GM19468 (cell line): Measurements from ENCODE around the gene SMIM44.
"Not testable (repeated sequence)": the region's sequence is repeated elsewhere in the genome, so short reads cannot be mapped to it uniquely, and the experiment has no call there.

Experiments
- ATAC-seq: cut with Tn5 transposase; IDR thresholded peaks from one replicate; pipeline ENCODE4 v1.9.1; 2021; ENCODE audit warnings: mild to moderate bottlenecking, moderate library complexity, moderate number of reproducible peaks; ENCODE audit not compliant: unreplicated experiment; ENCODE audit errors: extremely low read depth

SMIM44 gene

GRCh38 chr19:3518659-3519058 lies 35.4 kb upstream of the SMIM44 start:
- ATAC-seq = no peak

GRCh38 chr19:3518255-3518654 lies 35.0 kb upstream of the SMIM44 start:
- ATAC-seq = no peak

GRCh38 chr19:3517638-3518037 lies 34.4 kb upstream of the SMIM44 start:
- no peak for ATAC-seq

- ATAC-seq = no peak
Observed at GRCh38 chr19:3516675-3517207, 33.5 kb upstream of the SMIM44 start.

DNA sequence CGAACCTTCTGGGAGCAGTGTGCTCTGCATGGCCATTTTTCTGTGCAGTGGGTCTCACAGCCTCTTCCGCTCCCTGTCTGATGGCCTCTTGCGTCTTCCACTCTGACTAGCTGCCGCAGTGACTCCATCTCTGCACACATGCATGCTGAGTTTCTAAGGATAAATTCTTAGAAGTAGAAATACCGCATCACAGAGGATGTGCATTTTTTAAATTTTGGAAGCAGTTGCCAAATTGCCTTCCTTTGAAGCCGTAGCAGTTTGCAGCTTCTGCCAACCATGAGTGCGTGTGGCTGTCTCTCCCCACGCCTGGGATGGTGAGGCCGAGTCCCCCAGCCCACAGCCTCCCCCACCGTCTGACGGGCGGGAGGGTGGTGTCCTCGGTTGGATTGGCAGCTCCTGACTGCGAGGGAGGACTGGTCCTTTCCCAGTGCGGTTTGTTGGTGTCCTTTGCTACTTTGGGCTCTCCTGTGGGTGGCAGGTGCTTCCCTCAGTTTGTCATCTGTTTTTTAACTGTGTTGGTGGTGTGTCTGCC lies 32.7 kb upstream of the SMIM44 start:
- ATAC-seq = no peak

GRCh38 chr19:3514930-3515329 lies 31.7 kb upstream of the SMIM44 start:
- no peak for ATAC-seq

GRCh38 chr19:3513229-3514140 lies 30.2 kb upstream of the SMIM44 start:
- ATAC-seq = no peak

GRCh38 chr19:3512562-3513228 lies 29.5 kb upstream of the SMIM44 start:
- ATAC-seq = no peak

DNA sequence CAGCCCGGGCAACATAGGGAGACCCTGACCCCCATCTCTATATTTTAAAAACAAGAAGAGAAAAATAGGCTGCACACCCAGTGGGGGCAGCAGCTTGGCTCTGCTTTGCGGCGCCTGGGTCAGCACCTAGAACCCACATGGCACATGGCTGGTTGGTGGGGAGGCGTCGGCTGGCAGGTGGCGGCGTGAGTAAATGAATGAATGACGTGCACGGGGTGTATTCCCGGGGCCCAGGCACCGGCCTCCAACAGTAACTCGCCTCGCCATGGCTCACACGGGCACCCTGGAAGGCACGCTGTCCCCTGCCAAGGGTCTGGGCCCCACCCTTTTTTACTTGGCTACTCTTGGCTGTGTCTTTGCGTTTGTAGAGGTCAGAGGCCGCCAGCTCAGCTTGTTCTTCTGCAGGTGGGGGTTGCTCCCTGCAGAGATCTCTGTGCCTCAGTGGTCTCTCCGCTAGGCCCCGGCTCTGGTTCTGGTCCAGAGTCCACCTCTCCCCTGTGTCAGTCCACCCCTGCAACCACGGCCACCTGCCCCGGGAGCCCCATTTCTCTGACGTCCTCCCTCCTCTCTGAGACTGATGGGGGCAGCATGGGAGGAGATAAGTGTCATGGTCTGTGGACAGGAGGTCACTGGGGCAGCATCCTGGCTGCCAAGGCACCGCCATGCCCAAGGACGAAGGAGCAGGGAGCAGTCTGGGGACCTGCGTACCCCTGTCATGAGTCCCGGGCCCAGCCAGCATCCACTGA lies 28.4 kb upstream of the SMIM44 start:
- ATAC-seq = no peak

- no peak for ATAC-seq
Observed at GRCh38 chr19:3510727-3511126, 27.5 kb upstream of the SMIM44 start.

- no peak for ATAC-seq
Observed at GRCh38 chr19:3509566-3509989, 26.3 kb upstream of the SMIM44 start.

- ATAC-seq = no peak
Observed at GRCh38 chr19:3508771-3509535, 25.7 kb upstream of the SMIM44 start.

DNA sequence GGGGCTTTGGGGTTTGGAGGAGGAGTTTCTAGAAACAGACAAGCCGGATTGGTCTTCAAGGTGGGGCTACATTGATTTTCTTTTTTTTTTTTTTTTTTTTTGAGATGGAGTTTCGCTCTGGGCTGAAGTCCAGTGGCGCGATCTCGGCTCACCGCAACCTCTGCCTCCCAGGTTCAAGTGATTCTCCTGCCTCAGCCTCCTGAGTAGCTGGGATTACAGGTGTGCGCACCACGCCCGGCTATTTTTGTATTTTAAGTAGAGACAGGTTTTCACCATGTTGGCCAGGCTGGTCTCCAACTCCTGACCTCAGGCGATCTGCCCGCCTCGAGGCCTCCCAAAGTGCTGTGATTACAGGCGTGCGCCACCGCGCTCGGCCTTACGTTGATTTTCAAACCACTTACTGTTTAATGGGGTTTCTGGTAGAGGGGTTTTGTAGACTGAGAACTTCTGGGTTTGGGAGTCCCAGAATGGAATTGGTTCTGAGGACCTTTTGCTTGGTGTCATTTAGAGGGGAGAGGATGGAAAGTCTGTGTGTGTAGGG lies 24.9 kb upstream of the SMIM44 start:
- ATAC-seq = not testable (repeated sequence)

DNA sequence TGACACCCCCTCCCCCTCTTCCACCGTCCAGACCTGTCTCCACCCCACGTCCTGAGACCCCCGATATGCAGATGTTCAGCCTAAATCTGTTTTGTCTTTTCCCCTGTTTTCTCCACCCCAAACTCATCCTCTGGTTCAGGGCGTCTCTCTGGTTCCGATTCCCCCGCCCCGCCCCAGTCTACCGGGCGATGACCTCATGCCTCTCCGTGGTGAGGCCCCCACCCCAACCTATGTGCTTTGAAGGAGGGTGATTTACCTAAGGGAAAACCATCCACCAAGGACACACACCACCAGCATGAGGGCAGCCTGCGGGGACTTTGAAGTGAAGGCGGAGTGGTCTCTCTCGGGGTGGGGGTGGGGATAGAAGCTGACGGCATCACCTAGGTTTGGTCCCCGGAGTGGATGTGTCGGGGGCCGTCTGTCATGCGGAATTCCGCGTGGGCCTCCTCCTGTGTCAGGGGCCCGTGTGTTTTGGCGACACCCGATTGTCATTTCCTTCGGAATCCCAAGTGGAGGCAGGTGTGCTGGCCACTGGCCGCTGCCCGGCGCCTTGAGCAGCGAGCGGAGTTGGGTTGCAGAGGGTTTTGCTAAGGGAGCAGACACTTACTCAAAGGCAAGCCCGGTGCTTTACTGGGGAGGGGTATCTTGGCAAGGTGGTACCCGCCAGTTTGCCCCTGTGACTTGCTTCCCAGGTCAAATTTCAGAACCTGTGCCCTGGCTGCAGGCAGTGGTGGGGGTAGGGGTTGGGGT lies 24.3 kb upstream of the SMIM44 start:
- ATAC-seq = no peak

GRCh38 chr19:3506384-3507340 lies 23.4 kb upstream of the SMIM44 start:
- ATAC-seq = no peak

DNA sequence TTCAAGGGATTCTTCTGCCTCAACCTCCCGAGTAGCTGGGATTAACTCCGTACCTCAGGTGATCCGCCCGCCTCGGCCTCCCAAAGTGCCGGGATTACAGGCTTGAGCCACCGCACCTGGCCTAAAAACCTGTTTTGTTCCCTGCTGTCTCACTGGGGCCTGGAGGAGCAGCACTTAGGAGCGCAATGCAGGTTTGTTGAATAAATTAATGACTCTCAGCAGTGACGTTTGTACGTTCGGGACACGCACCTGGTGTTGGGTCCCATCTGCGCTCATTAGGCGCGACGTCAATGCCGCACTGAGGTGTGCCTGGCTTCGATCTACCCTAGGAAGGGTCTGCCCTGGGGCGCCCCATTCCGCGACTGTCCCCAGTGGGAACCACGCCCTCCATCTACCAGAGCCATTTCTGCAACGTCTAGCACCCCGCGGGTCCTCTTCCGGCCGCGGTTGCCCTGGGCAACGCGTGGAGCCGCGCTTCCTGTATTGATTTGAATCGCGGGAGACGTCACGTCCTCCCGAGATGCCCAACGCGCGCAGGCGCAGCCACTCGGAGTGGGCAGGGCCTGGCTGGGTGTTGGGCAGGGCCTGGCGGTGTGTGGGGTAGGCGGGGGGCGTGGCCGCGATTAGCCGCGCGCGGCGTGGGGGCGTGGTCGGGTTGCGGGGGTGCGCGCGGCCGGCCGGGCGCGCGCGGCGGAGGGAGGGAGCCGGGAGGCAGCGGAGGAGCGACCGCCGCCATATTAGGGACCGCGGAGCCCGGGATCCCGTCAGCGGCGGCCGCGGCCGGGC lies 22.6 kb upstream of the SMIM44 start, which contains the start of gene FZR1:
Gene FZR1, plus strand, starts transcription at position 714 of the 786 bp plus-strand sequence. CDS start 16,679 bp downstream, outside the sequence.
- ATAC-seq = peak; percentile 74

- ATAC-seq = no peak
Observed at GRCh38 chr19:3504735-3505134, 21.5 kb upstream of the SMIM44 start.
